Bronchial epithelial cell (primary cell): ENCODE measurements around the gene C13orf42. TPM values are rescaled to one million over a fixed set of nuclear protein-coding genes. Genes with fewer than 3 reads are reported as not detected.

Source experiments
- DNase-seq: peaks from one replicate; pipeline ENCODE4 v3.0.0-alpha.2; 2010; ENCODE audit warnings: low read depth
- FAIRE-seq: peaks from 2 replicates; lab custom pipeline; 2011; peaks lifted over from hg19 to GRCh38; lab: Jason Lieb, UNC
- H3K27me3 ChIP-seq: 2 replicates; pipeline ENCODE4 v1.5.1; 2011; ENCODE audit warnings: low read length; ENCODE audit not compliant: control insufficient read depth, insufficient read depth
- H3K36me3 ChIP-seq: 2 replicates; pipeline ENCODE4 v1.5.1; 2011; ENCODE audit warnings: low read length; ENCODE audit not compliant: control insufficient read depth, insufficient read depth
- H3K4me3 ChIP-seq: 2 replicates; pipeline ENCODE4 v1.5.1; 2011; ENCODE audit warnings: mild to moderate bottlenecking, low read depth, low read length, control low read depth
- total RNA-seq: library from RNA; depleted of rRNA; stranded (reverse); fragments of >200 nt; gene quantifications from 2 replicates; pipeline ENCODE4 v1.2.1, GENCODE V29; 2014
- TF ChIP-seq, protein P1 (sequence below): IDR thresholded peaks from 2 replicates; pipeline ENCODE4 v1.5.1; 2011; ENCODE audit warnings: mild to moderate bottlenecking, moderate library complexity, low read length, control low read depth, inconsistent platforms; ENCODE audit not compliant: insufficient read depth, severe bottlenecking

Gene C13orf42
- not detected in 2 replicates for total RNA-seq

GRCh38 chr13:51111174-51111573, at the start of gene C13orf42:
TSS of gene C13orf42 (minus strand) at chr13:51111274. CDS start at chr13:51111209, 65 bp downstream.
- FAIRE-seq (no peak), DNase-seq (no peak)
- H3K36me3 ChIP-seq = no peaks in the 10 kb centered on the region
- TF ChIP-seq, protein P1, sequence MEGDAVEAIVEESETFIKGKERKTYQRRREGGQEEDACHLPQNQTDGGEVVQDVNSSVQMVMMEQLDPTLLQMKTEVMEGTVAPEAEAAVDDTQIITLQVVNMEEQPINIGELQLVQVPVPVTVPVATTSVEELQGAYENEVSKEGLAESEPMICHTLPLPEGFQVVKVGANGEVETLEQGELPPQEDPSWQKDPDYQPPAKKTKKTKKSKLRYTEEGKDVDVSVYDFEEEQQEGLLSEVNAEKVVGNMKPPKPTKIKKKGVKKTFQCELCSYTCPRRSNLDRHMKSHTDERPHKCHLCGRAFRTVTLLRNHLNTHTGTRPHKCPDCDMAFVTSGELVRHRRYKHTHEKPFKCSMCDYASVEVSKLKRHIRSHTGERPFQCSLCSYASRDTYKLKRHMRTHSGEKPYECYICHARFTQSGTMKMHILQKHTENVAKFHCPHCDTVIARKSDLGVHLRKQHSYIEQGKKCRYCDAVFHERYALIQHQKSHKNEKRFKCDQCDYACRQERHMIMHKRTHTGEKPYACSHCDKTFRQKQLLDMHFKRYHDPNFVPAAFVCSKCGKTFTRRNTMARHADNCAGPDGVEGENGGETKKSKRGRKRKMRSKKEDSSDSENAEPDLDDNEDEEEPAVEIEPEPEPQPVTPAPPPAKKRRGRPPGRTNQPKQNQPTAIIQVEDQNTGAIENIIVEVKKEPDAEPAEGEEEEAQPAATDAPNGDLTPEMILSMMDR = no peak
- H3K4me3 ChIP-seq = no peak within 1 kb of the TSS
- no peaks in the 10 kb centered on the region for H3K27me3 ChIP-seq

GRCh38 chr13:51158880-51159518, 47.9 kb upstream of the C13orf42 start:
- FAIRE-seq (no peak), DNase-seq (no peak)
- H3K27me3 ChIP-seq = no peaks in the 10 kb centered on the region
- TF ChIP-seq, protein P1 = no peak
- no peaks in the 10 kb centered on the region for H3K36me3 ChIP-seq
- no peak overlapping the region for H3K4me3 ChIP-seq

DNA sequence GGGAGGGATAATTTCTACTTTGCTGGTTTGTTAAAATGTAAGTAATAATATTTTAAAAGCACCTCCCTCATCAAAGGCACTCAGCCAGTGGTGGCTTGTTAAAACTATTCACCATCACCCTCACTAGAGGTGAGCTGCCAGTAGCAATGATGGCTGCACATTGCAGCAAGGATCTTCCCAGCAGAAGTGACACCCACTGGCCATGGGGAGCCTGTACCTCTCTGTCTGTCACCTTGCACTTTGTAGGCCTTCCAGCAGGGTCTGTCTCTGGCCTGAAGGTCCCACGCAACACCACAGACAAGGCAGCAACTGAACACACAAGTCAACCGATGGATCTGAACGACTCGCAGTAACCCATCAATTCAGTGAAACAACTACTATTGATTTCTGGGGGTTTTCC, 47.3 kb upstream of the C13orf42 start:
- FAIRE-seq = no peak
- no peak overlapping the region for H3K4me3 ChIP-seq
- TF ChIP-seq, protein P1 = no peak
- no peaks in the 10 kb centered on the region for H3K36me3 ChIP-seq
- no peaks in the 10 kb centered on the region for H3K27me3 ChIP-seq
- no peak for DNase-seq

DNA sequence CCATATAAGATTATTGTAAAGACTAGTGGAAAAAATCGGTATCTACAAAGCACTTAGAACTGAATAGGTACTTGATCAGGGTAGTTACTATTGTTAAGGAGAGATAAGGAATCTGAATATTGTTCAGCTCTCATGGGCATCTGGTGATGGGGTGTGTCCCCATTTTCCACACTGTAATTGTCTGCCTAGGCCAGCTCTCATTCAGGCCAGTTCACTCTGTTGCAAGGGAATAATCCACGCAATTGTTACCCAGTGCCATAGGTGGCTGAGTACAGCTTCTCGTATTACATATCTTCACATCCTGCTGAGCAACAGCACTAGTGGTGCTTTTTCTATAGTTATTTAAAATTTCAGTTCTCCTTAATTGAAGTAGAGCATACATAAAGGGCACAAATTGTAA, 45.6 kb upstream of the C13orf42 start:
- H3K36me3 ChIP-seq = no peaks in the 10 kb centered on the region
- H3K27me3 ChIP-seq = no peaks in the 10 kb centered on the region
- FAIRE-seq = no peak
- TF ChIP-seq, protein P1 = no peak
- DNase-seq = no peak
- no peak overlapping the region for H3K4me3 ChIP-seq

DNA sequence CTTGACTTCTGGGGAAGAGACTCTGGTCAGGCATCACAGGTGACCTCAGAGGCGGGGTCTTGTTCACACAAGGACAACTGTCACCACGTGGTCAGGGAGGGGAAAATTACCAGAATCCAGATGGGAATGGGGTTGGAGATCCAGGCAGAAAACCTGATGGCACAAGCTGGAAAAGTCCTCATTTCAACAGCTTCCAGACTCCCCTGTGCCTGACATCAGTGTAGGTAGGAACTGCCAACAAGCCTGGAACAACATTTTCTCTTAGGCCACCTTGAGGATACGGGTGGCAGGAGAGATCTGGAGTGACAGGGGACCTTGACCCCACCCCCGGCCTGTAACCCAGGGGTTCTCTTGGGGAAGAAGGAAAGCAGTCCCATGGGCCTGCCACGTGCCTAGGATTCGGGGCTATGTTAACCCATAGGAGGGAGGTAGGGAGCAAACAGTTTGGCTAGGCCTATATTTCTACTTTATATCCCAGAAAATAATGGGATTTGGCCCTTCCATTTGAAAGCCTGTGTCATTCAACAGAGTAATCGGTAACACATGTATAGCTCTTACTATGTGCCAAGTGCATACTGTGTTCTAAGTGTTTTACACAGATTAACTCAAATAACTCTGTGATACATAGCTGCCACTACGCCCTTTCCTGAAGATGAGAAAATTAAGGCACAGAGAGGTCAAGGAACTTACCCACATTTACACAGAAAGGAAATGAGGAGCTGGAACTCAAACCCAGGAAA, 44.9 kb upstream of the C13orf42 start:
- DNase-seq = no peak
- no peaks in the 10 kb centered on the region for H3K36me3 ChIP-seq
- FAIRE-seq = no peak
- no peaks in the 10 kb centered on the region for H3K27me3 ChIP-seq
- H3K4me3 ChIP-seq = no peak overlapping the region
- TF ChIP-seq, protein P1 = no peak
